Brain microvascular endothelial cell (primary cell): Measurements from ENCODE around the gene UTS2.

Experiments
- DNase-seq: peaks from one replicate; pipeline ENCODE4 v3.0.0-alpha.2; 2020
- H3K27ac ChIP-seq: fragments of 250-450 bp; sonication (Bioruptor Pico); 2 replicates; pipeline ENCODE4 v1.5.1; 2020; ENCODE audit warnings: mild to moderate bottlenecking, moderate library complexity
- H3K27me3 ChIP-seq: fragments of 250-450 bp; sonication (Bioruptor Pico); replicated peaks from 2 replicates; pipeline ENCODE4 v1.5.1; 2020; ENCODE audit warnings: mild to moderate bottlenecking
- H3K36me3 ChIP-seq: fragments of 250-450 bp; sonication (Bioruptor Pico); replicated peaks from 2 replicates; pipeline ENCODE4 v1.5.1; 2020; ENCODE audit warnings: mild to moderate bottlenecking
- H3K4me3 ChIP-seq: 2 replicates; pipeline ENCODE4 v1.5.1; 2011; ENCODE audit warnings: low read depth, mild to moderate bottlenecking, control low read depth, low read length, moderate library complexity
- in situ Hi-C: cut with HindIII; loops from 2 replicates; pipeline ENCODE4 v1.10.0; 2017; ENCODE audit warnings: low sequenced_read_pairs, low pct_ligation_motif_present
- TF ChIP-seq, protein P1 (sequence below): IDR thresholded peaks from 2 replicates; pipeline ENCODE4 v1.5.1; 2011; ENCODE audit warnings: low read depth, mild to moderate bottlenecking, moderate library complexity, low read length, control low read depth, inconsistent platforms; ENCODE audit errors: missing control alignments

Gene UTS2

DNA sequence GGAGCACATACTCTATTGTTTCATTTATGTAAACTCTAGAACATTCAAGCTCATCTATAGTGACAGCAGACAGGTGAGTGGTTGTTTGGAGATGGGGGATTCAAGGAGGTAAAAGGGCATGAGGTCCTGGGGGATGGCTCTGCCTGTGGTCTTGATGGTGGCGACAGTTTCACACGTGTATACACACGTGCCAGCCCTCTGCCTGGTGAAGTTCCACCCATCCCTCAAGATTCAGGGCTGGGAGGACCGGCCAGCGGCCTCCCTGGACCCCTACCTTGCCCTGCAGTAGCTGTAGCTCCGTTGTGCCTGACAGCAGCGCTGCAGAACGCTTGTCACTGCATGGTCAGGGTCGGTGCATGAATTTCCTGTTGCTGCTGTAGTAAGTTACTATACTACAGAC lies 38.9 kb upstream of the UTS2 start:
- no peak for DNase-seq
- Histone ChIP-seq H3K27ac (no peak overlapping the region), H3K27me3 (no peaks in the 10 kb centered on the region), H3K36me3 (no peaks in the 10 kb centered on the region), H3K4me3 (no peak overlapping the region)
- TF ChIP-seq, protein P1, sequence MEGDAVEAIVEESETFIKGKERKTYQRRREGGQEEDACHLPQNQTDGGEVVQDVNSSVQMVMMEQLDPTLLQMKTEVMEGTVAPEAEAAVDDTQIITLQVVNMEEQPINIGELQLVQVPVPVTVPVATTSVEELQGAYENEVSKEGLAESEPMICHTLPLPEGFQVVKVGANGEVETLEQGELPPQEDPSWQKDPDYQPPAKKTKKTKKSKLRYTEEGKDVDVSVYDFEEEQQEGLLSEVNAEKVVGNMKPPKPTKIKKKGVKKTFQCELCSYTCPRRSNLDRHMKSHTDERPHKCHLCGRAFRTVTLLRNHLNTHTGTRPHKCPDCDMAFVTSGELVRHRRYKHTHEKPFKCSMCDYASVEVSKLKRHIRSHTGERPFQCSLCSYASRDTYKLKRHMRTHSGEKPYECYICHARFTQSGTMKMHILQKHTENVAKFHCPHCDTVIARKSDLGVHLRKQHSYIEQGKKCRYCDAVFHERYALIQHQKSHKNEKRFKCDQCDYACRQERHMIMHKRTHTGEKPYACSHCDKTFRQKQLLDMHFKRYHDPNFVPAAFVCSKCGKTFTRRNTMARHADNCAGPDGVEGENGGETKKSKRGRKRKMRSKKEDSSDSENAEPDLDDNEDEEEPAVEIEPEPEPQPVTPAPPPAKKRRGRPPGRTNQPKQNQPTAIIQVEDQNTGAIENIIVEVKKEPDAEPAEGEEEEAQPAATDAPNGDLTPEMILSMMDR: no peak
- in situ Hi-C loops: no loop called here

DNA sequence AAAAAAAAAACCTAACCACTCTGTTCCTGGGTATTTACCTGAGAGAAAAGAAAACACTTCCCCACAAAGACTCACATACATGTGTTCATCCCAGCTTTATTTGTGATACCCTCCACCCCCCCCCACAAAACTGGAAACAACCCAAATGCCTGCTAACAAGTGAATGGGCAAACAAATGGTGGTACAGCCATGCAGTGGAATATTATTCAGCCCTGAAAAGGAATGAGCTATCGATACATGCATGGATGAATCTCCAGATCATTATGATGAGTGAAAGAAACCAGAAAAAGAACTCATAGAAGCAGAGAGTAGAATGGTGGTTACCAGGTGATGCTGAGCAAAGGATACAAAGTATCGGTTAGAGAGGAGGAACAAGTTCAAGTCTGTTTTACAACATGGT lies 38.0 kb upstream of the UTS2 start:
- in situ Hi-C loops: no loop called here
- Histone ChIP-seq H3K36me3 (no peaks in the 10 kb centered on the region), H3K4me3 (no peak overlapping the region), H3K27me3 (no peaks in the 10 kb centered on the region), H3K27ac (no peak overlapping the region)
- TF ChIP-seq, protein P1: no peak
- DNase-seq: no peak

DNA sequence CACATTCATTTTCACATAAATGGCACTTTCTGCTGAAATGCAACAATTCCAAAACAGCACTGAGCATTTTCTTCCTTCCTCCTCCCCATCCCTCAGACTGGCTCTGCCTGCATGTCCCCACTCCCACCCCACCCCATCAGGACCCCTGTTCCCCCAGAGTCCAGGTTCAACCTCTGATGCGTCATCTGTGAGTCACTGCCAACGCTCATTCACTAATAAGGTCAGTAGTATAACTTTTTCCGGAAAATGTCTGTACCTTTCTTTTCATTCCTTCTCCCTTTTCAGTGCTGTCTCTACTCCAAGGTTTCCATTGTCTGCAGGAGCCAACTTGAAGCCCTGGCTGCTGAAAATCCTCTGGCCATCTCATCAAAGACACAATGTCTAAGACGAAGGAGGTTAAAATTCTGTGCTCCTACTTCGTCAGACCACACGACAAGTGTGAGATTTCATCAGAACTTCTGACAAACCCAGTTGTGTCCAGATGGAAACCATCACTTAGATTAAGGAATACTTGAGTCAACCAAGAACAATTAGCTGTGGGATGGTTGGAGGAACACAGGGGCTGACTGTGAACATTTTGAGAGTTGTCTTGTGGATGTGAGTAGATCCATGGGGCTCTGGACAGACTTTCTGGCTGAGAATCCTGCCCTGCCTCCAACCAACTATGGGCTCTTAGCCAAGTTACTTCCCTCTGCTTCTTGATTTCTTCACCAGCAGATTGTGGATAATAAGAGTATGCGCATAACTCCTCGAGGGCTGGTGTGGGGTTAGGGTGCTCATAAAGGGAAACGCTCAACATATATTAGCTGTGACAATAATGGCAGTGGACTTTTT lies 35.6 kb upstream of the UTS2 start:
- Histone ChIP-seq H3K36me3 (no peaks in the 10 kb centered on the region), H3K27ac (no peak overlapping the region), H3K27me3 (no peaks in the 10 kb centered on the region), H3K4me3 (no peak overlapping the region)
- in situ Hi-C loops: no loop called here
- no peak for DNase-seq
- TF ChIP-seq, protein P1: no peak

DNA sequence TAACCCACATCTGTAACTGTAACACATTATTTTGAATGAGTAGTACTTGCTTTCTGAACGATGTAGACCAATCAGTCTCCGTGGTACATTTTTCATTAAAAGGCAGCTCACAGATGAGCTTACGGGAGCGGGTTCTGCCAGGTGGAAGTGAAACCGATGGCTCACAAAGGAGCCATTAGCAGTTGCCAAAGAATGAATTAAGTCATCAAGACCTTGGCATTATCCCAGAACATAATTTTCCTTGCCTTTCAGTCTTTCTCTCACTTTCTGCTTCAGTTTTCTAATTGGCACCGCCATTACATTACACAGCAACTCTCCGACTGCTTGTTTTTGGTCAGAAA lies 33.5 kb upstream of the UTS2 start:
- TF ChIP-seq, protein P1: no peak
- H3K4me3 ChIP-seq: no peak overlapping the region
- no peak for DNase-seq
- no peaks in the 10 kb centered on the region for H3K36me3 ChIP-seq
- in situ Hi-C loops: no loop called here
- no peaks in the 10 kb centered on the region for H3K27me3 ChIP-seq
- H3K27ac ChIP-seq: no peak overlapping the region

DNA sequence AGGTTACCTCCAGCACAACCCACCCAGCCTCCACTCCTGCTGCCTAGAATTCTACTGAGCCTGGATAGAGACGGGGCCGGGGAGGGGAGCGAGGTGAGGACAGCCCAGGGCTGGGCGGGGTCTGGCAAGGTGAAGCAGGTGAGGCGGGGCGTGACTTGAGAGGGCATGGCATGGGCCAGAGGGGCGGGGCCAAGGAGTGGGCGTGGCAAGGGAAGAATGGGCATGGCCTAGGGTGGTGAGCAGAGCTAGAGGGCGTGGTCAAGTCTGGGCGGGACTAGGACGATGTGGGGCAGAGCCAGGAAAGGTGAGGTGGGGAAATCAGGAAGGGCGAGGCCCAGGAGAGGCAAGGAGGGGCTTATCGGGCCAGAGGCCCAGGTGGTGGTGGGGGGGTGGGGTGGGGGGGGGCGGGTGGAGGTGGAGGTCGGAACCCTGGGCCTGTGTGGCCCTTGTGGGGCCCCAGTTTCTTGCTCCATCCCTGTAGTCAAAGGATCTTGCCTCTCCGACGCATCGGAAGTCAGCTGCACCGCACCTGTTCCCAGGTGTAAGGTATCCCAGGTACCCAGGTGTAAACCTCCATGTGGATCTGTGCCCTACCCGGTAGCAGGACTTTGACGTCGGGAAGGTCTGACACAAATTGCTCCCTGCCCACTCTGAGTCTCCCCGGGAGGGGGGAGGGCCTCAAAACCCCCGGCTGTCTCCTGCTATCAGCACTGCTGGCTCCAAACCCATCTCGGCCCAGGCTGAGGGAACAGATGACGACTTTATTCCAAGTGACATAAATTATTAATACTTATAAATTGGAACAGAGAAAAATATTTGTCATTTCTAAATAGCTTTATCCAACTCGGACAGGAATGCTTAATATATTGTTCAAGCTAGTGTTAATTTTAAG lies 32.9 kb upstream of the UTS2 start:
- Histone ChIP-seq H3K36me3 (no peaks in the 10 kb centered on the region), H3K27ac (no peak overlapping the region), H3K27me3 (no peaks in the 10 kb centered on the region), H3K4me3 (no peak overlapping the region)
- TF ChIP-seq, protein P1: no peak
- no peak for DNase-seq
- in situ Hi-C loops: no loop called here
